HFF-Myc (cell line): ENCODE measurements around the gene URAD.
A peak's percentile ranks its signal among the peaks of the same experiment; 100 is the strongest.

Source experiments
- DNase-seq: peaks from one replicate; pipeline ENCODE4 v3.0.0-alpha.2; 2011; ENCODE audit warnings: low read depth; ENCODE audit errors: extremely low read depth
- H3K4me3 ChIP-seq: replicated peaks from 2 replicates; pipeline ENCODE4 v1.5.1; 2011; ENCODE audit warnings: low read depth, mild to moderate bottlenecking, control low read depth, low read length
- TF ChIP-seq, protein P1 (sequence below): IDR thresholded peaks from 2 replicates; pipeline ENCODE4 v1.5.1; 2012; ENCODE audit warnings: mild to moderate bottlenecking, low read depth, low read length, control low read depth; ENCODE audit errors: missing control alignments

Gene URAD

DNA sequence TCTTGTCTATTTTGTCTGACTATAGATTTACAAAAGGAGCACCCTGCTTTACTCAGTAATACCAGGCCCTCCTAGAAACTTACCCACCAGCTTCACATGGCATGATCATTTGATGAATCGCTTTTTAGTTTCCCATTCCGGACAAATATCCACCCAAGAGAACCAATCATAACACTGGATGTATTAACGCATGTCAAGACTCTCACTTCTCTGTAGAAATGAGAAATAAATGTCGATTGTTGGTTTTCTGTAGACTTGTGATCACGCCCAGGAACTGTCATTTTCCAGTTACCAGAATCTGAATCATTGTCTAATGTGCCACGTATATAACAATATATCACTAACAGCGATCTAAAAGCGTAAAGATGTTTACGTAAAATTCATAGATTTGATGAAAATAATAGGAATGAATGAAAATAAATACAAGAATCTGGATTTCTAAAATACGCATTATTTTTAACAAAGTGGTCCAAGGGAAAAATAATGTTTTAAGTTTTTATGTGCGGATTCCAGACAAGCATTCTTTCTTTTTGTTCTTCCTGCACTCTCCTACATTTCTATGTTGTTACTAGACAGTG is 33.4 kb downstream of the URAD start:
- no peak for DNase-seq
- H3K4me3 ChIP-seq = no peak overlapping the region
- TF ChIP-seq, protein P1, sequence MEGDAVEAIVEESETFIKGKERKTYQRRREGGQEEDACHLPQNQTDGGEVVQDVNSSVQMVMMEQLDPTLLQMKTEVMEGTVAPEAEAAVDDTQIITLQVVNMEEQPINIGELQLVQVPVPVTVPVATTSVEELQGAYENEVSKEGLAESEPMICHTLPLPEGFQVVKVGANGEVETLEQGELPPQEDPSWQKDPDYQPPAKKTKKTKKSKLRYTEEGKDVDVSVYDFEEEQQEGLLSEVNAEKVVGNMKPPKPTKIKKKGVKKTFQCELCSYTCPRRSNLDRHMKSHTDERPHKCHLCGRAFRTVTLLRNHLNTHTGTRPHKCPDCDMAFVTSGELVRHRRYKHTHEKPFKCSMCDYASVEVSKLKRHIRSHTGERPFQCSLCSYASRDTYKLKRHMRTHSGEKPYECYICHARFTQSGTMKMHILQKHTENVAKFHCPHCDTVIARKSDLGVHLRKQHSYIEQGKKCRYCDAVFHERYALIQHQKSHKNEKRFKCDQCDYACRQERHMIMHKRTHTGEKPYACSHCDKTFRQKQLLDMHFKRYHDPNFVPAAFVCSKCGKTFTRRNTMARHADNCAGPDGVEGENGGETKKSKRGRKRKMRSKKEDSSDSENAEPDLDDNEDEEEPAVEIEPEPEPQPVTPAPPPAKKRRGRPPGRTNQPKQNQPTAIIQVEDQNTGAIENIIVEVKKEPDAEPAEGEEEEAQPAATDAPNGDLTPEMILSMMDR = no peak

- TF ChIP-seq, protein P1 = no peak
- no peak for DNase-seq
- H3K4me3 ChIP-seq = peak overlapping the region; percentile 21; the same call in 1 of the 2 replicates
Measured at GRCh38 chr13:27954406-27954851, 34.1 kb downstream of the URAD start.

DNA sequence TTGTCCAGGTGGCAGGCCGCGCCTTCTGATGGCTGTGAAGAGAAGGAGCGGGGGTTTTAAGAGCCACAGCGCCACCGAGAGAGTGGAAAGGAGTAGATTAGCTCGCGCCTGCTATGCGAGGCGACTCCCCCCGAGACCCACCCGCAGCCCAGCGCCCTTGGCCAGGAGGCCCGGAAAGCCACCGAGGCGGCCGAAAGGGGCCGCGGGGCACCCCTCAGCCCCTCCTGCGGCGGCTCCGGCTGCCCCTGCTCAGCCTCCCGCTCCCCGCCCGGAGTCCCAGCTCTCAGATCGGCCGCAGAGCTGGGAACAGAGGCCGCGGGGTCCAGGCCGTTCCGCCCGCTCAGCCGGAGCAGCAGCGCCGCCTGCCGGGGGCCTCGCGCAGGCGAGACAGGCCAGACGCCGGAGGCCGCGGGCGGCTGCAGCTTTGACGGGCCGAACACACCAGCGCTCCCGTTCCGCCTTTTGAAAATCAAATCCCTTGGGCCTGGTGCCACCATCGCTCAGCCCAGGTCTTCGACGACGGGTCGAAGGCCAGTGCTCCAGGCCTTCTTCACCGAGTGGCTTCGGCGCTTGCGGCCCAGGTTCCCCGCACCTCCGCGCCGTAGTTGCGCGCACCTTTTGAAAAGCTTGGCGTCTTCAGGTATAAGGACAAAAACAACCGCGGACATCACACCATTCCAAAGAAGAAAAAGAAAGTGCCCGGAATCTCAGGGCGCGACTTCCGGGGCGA is 34.7 kb downstream of the URAD start:
- peak overlapping the region; percentile 21 for H3K4me3 ChIP-seq
- TF ChIP-seq, protein P1 = peak; percentile 91
- peak; percentile 10 for DNase-seq

DNA sequence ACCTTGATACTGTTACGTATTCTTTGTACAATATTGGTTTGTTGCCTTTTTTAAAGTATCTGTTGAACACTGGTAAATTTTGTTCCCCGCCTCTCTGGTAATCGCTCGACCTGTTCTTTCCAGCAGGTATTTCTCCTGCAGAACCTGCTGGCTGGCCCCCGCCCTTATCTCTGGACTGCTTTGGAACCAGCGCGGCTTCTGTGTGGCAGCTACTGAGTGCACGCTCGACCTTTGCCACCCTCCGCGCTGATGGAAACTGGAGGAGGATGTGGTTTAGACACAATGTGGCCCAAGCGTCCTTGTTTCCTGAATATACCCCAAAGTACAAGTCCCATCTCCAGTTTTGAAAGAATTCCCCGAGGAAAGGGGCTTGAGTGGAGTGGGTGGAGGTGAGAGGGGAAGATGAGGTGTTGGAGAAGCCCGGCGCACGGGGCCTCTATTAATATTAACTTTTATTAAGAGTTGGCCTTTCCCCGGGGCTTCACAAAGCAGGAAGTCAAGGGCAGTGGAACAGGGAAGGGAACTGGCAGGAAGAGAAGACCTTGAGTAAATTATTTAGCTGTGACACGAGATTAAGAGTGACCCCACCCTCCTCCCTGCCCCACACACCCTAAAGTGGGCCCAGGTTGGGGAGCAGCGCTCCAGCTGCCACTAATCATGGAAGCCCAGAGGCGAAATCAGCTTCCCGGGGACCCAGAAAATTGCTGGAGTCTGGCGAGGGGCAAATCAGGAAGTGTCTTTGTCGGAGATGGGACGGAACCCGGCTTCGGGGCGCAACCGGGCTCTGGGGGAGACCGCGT is 35.4 kb downstream of the URAD start:
- TF ChIP-seq, protein P1 = no peak
- no peak overlapping the region for H3K4me3 ChIP-seq
- DNase-seq = no peak

GRCh38 chr13:27942972-27943371 is 45.5 kb downstream of the URAD start:
- no peak overlapping the region for H3K4me3 ChIP-seq
- TF ChIP-seq, protein P1 = no peak
- DNase-seq = no peak

DNA sequence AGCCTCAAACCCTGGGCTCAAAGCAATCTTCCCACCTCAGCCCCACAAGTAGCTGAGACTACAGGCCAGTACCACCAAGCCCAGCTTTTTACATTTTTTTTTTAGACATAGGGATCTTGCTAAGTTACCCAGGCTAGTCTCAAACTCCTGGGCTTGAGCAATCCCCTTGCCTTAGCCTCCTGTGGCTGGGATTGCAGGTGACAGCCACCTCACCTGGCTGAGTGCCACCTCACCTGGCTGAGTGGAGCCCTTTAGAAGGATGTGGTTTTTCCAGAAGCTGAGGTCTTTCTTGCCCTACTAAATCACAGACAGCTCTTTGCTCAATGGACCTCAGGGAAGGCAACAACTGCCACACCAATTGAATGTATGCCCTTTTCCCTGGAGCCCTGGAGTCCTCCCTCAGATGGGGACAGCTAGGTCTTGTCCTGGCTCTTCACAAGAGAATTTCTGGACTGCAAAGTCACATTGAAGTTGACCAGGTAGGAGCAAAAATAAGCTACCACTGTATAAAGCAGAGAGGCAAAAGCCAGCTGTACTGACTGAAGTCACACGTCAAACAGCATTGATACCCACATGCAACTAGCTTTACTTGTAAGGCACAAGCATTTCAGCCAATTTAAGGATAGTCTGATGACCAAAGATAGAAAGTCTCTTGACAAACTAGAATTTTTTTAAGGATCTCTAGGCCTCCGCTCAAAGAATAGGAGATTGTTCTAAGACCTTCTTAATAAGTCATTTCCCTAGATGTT is 54.7 kb downstream of the URAD start:
- DNase-seq = no peak
- no peak overlapping the region for H3K4me3 ChIP-seq
- TF ChIP-seq, protein P1 = no peak
